Measurements from ENCODE around the gene POU4F1.

DNA sequence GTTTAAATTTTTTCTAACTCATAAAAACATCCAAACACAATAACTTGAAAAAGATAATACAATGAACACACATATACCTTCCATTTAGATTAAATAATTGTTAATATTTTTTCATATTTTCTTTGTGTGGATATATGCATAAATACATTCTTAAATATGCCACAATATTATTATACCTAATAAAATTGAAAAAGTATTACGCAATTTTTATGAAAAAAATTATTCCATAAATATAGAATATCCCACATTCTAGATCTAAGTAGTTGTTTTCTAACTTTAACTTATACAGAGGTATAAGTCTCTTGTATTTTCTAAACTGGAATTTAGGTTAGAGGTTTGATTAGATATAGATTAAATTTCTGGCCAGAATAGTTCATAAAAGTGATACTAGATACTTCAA lies 34.3 kb downstream of the POU4F1 start:
- no peak for TF ChIP-seq CTCF (IDR thresholded peaks at IDR 0.05)
- no peak for TF ChIP-seq POLR2A (IDR thresholded peaks at IDR 0.05)

Data from right lobe of liver (tissue), 4 donors.